Fibroblast of pulmonary artery (primary cell): ENCODE measurements around the gene IL33.
"Not testable (repeated sequence)": the region's sequence is repeated elsewhere in the genome, so short reads cannot be mapped to it uniquely, and the experiment has no call there.

Source experiments
- DNase-seq: peaks from one replicate; pipeline ENCODE4 v3.0.0-alpha.2; 2010; ENCODE audit warnings: low read depth
- H3K4me3 ChIP-seq: replicated peaks from 2 replicates; pipeline ENCODE4 v1.5.1; 2011; ENCODE audit warnings: low read depth, mild to moderate bottlenecking, control low read depth, low read length, moderate library complexity
- CTCF ChIP-seq: IDR thresholded peaks from 2 replicates; pipeline ENCODE4 v1.5.1; 2011; ENCODE audit warnings: mild to moderate bottlenecking, control low read depth, low read length, inconsistent platforms; ENCODE audit errors: missing control alignments

IL33 gene

GRCh38 chr9:6215562-6215961 lies at the start of gene IL33:
IL33 (plus strand) TSS chr9:6215807; CDS start chr9:6241695, 25,888 bp downstream.
- H3K4me3 ChIP-seq = peak within 1 kb of the TSS; percentile 80
- TF ChIP-seq CTCF = no peak
- DNase-seq = peak; percentile 93

- TF ChIP-seq CTCF = no peak
- no peak for DNase-seq
- no peak overlapping the region for H3K4me3 ChIP-seq
Observed at GRCh38 chr9:6171667-6172066, 43.9 kb upstream of the IL33 start.

GRCh38 chr9:6173914-6174313 lies 41.7 kb upstream of the IL33 start:
- no peak for DNase-seq
- no peak overlapping the region for H3K4me3 ChIP-seq

GRCh38 chr9:6182549-6183226 lies 32.9 kb upstream of the IL33 start:
- not testable (repeated sequence) for H3K4me3 ChIP-seq, DNase-seq

More at GRCh38 chr9:6173914-6174313, 41.7 kb upstream of the IL33 start:
- TF ChIP-seq CTCF = no peak

- no peak for DNase-seq
- no peak for TF ChIP-seq CTCF
Observed at GRCh38 chr9:6183227-6183551, 32.4 kb upstream of the IL33 start.

GRCh38 chr9:6183627-6184026 lies 32.0 kb upstream of the IL33 start:
- no peak overlapping the region for H3K4me3 ChIP-seq
- DNase-seq = no peak
- TF ChIP-seq CTCF = no peak

More at GRCh38 chr9:6183227-6183551, 32.4 kb upstream of the IL33 start:
- no peak overlapping the region for H3K4me3 ChIP-seq

- no peak for TF ChIP-seq CTCF
- DNase-seq = peak; percentile 87
Observed at GRCh38 chr9:6184749-6185645, 30.6 kb upstream of the IL33 start.

More at GRCh38 chr9:6184749-6185645, 30.6 kb upstream of the IL33 start:
- H3K4me3 ChIP-seq = no peak overlapping the region
